Naive thymus-derived CD8-positive, alpha-beta T cell (primary cell): Measurements from ENCODE around the gene TPP2. TPM values are rescaled to one million over a fixed set of nuclear protein-coding genes. Genes with fewer than 3 reads are reported as not detected.

Experiments
- ATAC-seq, 2 donors: fragments of 150-1000 bp; cut with Tn5 transposase in 1 of 2; sonication (Bioruptor Pico), chemical (Tn5 transposase) in 1 of 2; 1 replicate in 1 of 2; 2 replicates in 1 of 2; pipeline ENCODE4 v1.10.0; 2021; ENCODE audit warnings: mild to moderate bottlenecking in 2 of 2, moderate library complexity in 2 of 2
- POLR2A ChIA-PET: fragments of 350-600 bp; sonication (Branson Sonifier 250); formaldehyde crosslinking; loops from one replicate; lab custom pipeline; 2021; ENCODE audit warnings: antibody characterized with exemption; lab: Charles Lee
- DNase-seq, 10 donors: peaks; one replicate each; pipeline versions ENCODE4 v3.0.0 to v3.0.0-alpha.2; 2020 to 2022
- H3K27ac Mint-ChIP-seq, 10 donors: one replicate each; pipeline ENCODE4 v1.8.0; 2020 to 2022; ENCODE audit warnings: mild to moderate bottlenecking in 10 of 10, mixed read lengths in 10 of 10, moderate library complexity in 4 of 10, inconsistent platforms in 1 of 10
- H3K27me3 Mint-ChIP-seq, 5 donors: one replicate each; pipeline ENCODE4 v1.8.0; 2021 to 2022; ENCODE audit warnings: mixed read lengths in 5 of 5
- H3K36me3 Mint-ChIP-seq, 3 donors: one replicate each; pipeline ENCODE4 v1.8.0; 2020 to 2022; ENCODE audit warnings: mixed read lengths in 3 of 3, mild to moderate bottlenecking in 2 of 3, inconsistent platforms in 1 of 3
- H3K4me1 Mint-ChIP-seq, 4 donors: one replicate each; pipeline ENCODE4 v1.8.0; 2021 to 2022; ENCODE audit warnings: mixed read lengths in 4 of 4
- H3K4me3 Mint-ChIP-seq, 10 donors: one replicate each; pipeline ENCODE4 v1.8.0; 2020 to 2022; ENCODE audit warnings: mild to moderate bottlenecking in 10 of 10, mixed read lengths in 10 of 10, moderate library complexity in 6 of 10, inconsistent platforms in 1 of 10
- H3K9me3 Mint-ChIP-seq, 9 donors: one replicate each; pipeline ENCODE4 v1.8.0; 2020 to 2022; ENCODE audit warnings: mixed read lengths in 9 of 9, mild to moderate bottlenecking in 3 of 9, inconsistent platforms in 1 of 9, moderate library complexity in 1 of 9
- polyA plus RNA-seq, 3 donors: library from polyadenylated mRNA; unstranded; fragments of 300-500 nt; fragmentation: Illumina TruSeq; gene quantifications; one replicate each; pipeline ENCODE4 v1.2.3, GENCODE V29; 2021
- total RNA-seq, 8 experiments: library from RNA in 2 of 8; stranded (reverse) in 2 of 8; gene quantifications; one replicate each; pipeline ENCODE4 v1.2.3 and lab custom pipeline; 2021 to 2026

Gene TPP2
- total and polyA plus RNA-seq, 5 experiments from 2014 or later = 52.3 to 224 (median 64.7) TPM

GRCh38 chr13:102709536-102709935 is 112.8 kb downstream of the TPP2 start:
- Mint-ChIP-seq H3K27ac (no peak overlapping the region), H3K4me3 (no peak overlapping the region), H3K27me3 (peaks cover 1 to 11% (median 6%) of the 10 kb centered on the region in 5 donors), H3K9me3 (peaks cover 0 to 15% (median 7%) of the 10 kb centered on the region in 9 donors), H3K36me3 (peaks cover 0 to 5% (median 4%) of the 10 kb centered on the region in 3 donors), H3K4me1 (no peaks in the 10 kb centered on the region)
- no peak for ATAC-seq
- DNase-seq = no peak
- POLR2A ChIA-PET = no interaction called here

GRCh38 chr13:102710261-102710679 is 113.5 kb downstream of the TPP2 start:
- H3K36me3 Mint-ChIP-seq = peaks cover 0 to 5% (median 4%) of the 10 kb centered on the region in 3 donors
- POLR2A ChIA-PET = no interaction called here
- DNase-seq (no peak), ATAC-seq (no peak)
- no peaks in the 10 kb centered on the region for H3K4me1 Mint-ChIP-seq
- H3K4me3 Mint-ChIP-seq = no peak overlapping the region
- H3K27me3 Mint-ChIP-seq = peaks cover 1 to 11% (median 6%) of the 10 kb centered on the region in 5 donors
- H3K27ac Mint-ChIP-seq = no peak overlapping the region
- peaks cover 0 to 15% (median 7%) of the 10 kb centered on the region in 9 donors for H3K9me3 Mint-ChIP-seq

- Mint-ChIP-seq H3K36me3 (peaks cover 0 to 4% (median 0%) of the 10 kb centered on the region in 3 donors), H3K9me3 (peaks cover 0 to 2% (median 0%) of the 10 kb centered on the region in 9 donors), H3K27ac (peak overlapping the region in 1 of 10 donors; percentile 9), H3K4me1 (no peaks in the 10 kb centered on the region), H3K27me3 (peaks cover 0 to 14% (median 0%) of the 10 kb centered on the region in 5 donors), H3K4me3 (no peak overlapping the region)
- no peak for DNase-seq
- no peak for ATAC-seq
- POLR2A ChIA-PET = no interaction called here
Observed at GRCh38 chr13:102715447-102715846, 118.7 kb downstream of the TPP2 start.

GRCh38 chr13:102718746-102719145 is 122.0 kb downstream of the TPP2 start:
- H3K27ac Mint-ChIP-seq = peak overlapping the region in 2 of 10 donors; percentile 11 to 78
- no peaks in the 10 kb centered on the region for H3K4me1 Mint-ChIP-seq
- POLR2A ChIA-PET = no interaction called here
- no peaks in the 10 kb centered on the region for H3K36me3 Mint-ChIP-seq
- H3K9me3 Mint-ChIP-seq = no peaks in the 10 kb centered on the region
- no peak overlapping the region for H3K4me3 Mint-ChIP-seq
- ATAC-seq = no peak
- no peak for DNase-seq
- peaks cover 0 to 7% (median 0%) of the 10 kb centered on the region in 5 donors for H3K27me3 Mint-ChIP-seq

- Mint-ChIP-seq H3K9me3 (peaks cover 0 to 4% (median 0%) of the 10 kb centered on the region in 9 donors), H3K4me3 (no peak overlapping the region), H3K27me3 (peaks cover 0 to 7% (median 4%) of the 10 kb centered on the region in 5 donors), H3K27ac (no peak overlapping the region), H3K4me1 (no peaks in the 10 kb centered on the region), H3K36me3 (peaks cover 0 to 3% (median 0%) of the 10 kb centered on the region in 3 donors)
- DNase-seq = peak in 1 of 10 donors; percentile 18
- ATAC-seq = no peak
- POLR2A ChIA-PET = no interaction called here
Observed at GRCh38 chr13:102721800-102722231, 125.0 kb downstream of the TPP2 start.

GRCh38 chr13:102724923-102725322 is 128.1 kb downstream of the TPP2 start:
- Mint-ChIP-seq H3K36me3 (peaks cover 0 to 3% (median 0%) of the 10 kb centered on the region in 3 donors), H3K27ac (no peak overlapping the region), H3K4me1 (peaks cover 0 to 2% (median under 1%) of the 10 kb centered on the region in 4 donors), H3K27me3 (peaks cover 0 to 6% (median 4%) of the 10 kb centered on the region in 5 donors), H3K4me3 (no peak overlapping the region), H3K9me3 (peaks cover 0 to 5% (median 0%) of the 10 kb centered on the region in 9 donors)
- ATAC-seq = no peak
- POLR2A ChIA-PET = interaction anchor here (1.3 kb wide), 1 partner anchor 129 kb away, joined by 4 read pairs; no protein-coding TSS in a partner anchor
- DNase-seq = peak in 2 of 10 donors; percentile 3 to 8

GRCh38 chr13:102726430-102726829 is 129.6 kb downstream of the TPP2 start:
- Mint-ChIP-seq H3K27ac (no peak overlapping the region), H3K4me1 (peaks cover 0 to 2% (median under 1%) of the 10 kb centered on the region in 4 donors), H3K9me3 (peaks cover 0 to 5% (median 0%) of the 10 kb centered on the region in 9 donors), H3K36me3 (peaks cover 0 to 3% (median 0%) of the 10 kb centered on the region in 3 donors), H3K27me3 (peaks cover 0 to 6% (median 2%) of the 10 kb centered on the region in 5 donors), H3K4me3 (no peak overlapping the region)
- POLR2A ChIA-PET = no interaction called here
- ATAC-seq = no peak
- DNase-seq = no peak

Other genes with a start within 250 kb of the TPP2 start
- not detected for gene FGF14, start 194.9 kb upstream of the TPP2 start, total RNA-seq
- gene FGF14, start 194.9 kb upstream of the TPP2 start, polyA plus RNA-seq = not detected
- gene METTL21C, start 98.1 kb downstream of the TPP2 start, total RNA-seq = not detected
- under 1 TPM in 1 of 3 donors, not detected in 2; 0.15 TPM for gene METTL21C, start 98.1 kb downstream of the TPP2 start, polyA plus RNA-seq
- 10 to 100 TPM; 11.1 to 12.2 TPM for gene TEX30, start 176.8 kb downstream of the TPP2 start, total RNA-seq
- 10 to 100 TPM; 23.8 to 25.0 (median 24.3) TPM for gene TEX30, start 176.8 kb downstream of the TPP2 start, polyA plus RNA-seq
- gene POGLUT2, start 202.0 kb downstream of the TPP2 start, total RNA-seq = 1 to 10 TPM in 1 of 2 experiments, under 1 TPM in 1; 0.60 to 1.1 TPM
- under 1 TPM in 2 of 3 donors, not detected in 1; 0.56 to 0.81 TPM for gene POGLUT2, start 202.0 kb downstream of the TPP2 start, polyA plus RNA-seq
- 10 to 100 TPM; 11.8 to 12.1 TPM for gene BIVM, start 202.1 kb downstream of the TPP2 start, total RNA-seq
- gene BIVM, start 202.1 kb downstream of the TPP2 start, polyA plus RNA-seq = 1 to 10 TPM; 4.5 to 8.7 (median 6.4) TPM
- 100 to 1,000 TPM; 147 to 148 TPM for gene ERCC5, start 249.0 kb downstream of the TPP2 start, total RNA-seq
- gene ERCC5, start 249.0 kb downstream of the TPP2 start, polyA plus RNA-seq = 10 to 100 TPM; 42.2 to 56.9 (median 53.1) TPM